ENCODE data around the gene FCGR1A.
"Not testable (repeated sequence)": the region's sequence is repeated elsewhere in the genome, so short reads cannot be mapped to it uniquely, and the experiment has no call there.

DNA sequence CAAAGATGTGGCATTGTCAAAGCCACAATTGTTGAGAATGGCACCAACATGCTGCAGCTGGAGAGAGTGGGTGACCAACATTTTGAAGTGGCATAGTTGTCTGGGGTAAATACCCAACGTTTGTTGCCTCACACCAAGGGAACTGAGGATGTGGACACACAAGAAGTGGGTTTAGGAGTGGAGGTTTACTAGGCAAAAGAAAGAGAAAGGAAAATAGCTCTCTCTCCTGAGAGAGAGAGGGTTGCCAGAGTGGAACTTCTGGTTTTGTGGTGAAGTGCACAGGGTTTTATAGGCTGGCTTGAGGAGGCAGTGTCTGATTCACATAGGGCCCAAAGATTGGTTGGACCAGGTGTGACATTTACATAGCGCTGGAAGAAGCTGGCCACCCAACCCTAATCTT is 29.0 kb upstream of the FCGR1A start:
- TF ChIP-seq, protein P1, sequence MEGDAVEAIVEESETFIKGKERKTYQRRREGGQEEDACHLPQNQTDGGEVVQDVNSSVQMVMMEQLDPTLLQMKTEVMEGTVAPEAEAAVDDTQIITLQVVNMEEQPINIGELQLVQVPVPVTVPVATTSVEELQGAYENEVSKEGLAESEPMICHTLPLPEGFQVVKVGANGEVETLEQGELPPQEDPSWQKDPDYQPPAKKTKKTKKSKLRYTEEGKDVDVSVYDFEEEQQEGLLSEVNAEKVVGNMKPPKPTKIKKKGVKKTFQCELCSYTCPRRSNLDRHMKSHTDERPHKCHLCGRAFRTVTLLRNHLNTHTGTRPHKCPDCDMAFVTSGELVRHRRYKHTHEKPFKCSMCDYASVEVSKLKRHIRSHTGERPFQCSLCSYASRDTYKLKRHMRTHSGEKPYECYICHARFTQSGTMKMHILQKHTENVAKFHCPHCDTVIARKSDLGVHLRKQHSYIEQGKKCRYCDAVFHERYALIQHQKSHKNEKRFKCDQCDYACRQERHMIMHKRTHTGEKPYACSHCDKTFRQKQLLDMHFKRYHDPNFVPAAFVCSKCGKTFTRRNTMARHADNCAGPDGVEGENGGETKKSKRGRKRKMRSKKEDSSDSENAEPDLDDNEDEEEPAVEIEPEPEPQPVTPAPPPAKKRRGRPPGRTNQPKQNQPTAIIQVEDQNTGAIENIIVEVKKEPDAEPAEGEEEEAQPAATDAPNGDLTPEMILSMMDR (IDR thresholded peaks at IDR 0.05), result not testable (repeated sequence)
- TF ChIP-seq POLR2A (IDR thresholded peaks at IDR 0.05), result not testable (repeated sequence)
